Neuronal stem cell (in vitro differentiated cells): ENCODE measurements around the gene LXN. TPM values are rescaled to one million over a fixed set of nuclear protein-coding genes. Genes with fewer than 3 reads are reported as not detected.

Experiments used
- DNase-seq: peaks from one replicate; pipeline ENCODE4 v3.0.0-alpha.2; 2013; ENCODE audit warnings: low spot score
- H2AFZ ChIP-seq: one replicate; pipeline ENCODE4 v1.6.1; 2013; ENCODE audit warnings: mild to moderate bottlenecking, low read length, inconsistent platforms
- H2AK5ac ChIP-seq: 2 replicates; pipeline ENCODE4 v1.6.1; 2013; ENCODE audit warnings: low read depth, mild to moderate bottlenecking, inconsistent platforms, low read length, moderate library complexity, mixed read lengths
- H2BK120ac ChIP-seq: 2 replicates; pipeline ENCODE4 v1.6.1; 2013; ENCODE audit warnings: low read depth, mild to moderate bottlenecking, inconsistent platforms, low read length, moderate library complexity, mixed read lengths
- H2BK12ac ChIP-seq: one replicate; pipeline ENCODE4 v1.6.1; 2013; ENCODE audit warnings: low read length, inconsistent platforms
- H2BK15ac ChIP-seq: 2 replicates; pipeline ENCODE4 v1.6.1; 2013; ENCODE audit warnings: mild to moderate bottlenecking, low read length, inconsistent platforms, mixed read lengths
- H2BK5ac ChIP-seq: one replicate; pipeline ENCODE4 v1.6.1; 2013; ENCODE audit warnings: inconsistent platforms, mild to moderate bottlenecking, low read length, moderate library complexity
- H3K14ac ChIP-seq: one replicate; pipeline ENCODE4 v1.6.1; 2013; ENCODE audit warnings: low read length, inconsistent platforms
- H3K18ac ChIP-seq: 2 replicates; pipeline ENCODE4 v1.6.1; 2013; ENCODE audit warnings: low read length, inconsistent platforms
- H3K23ac ChIP-seq: 2 replicates; pipeline ENCODE4 v1.6.1; 2013; ENCODE audit warnings: low read depth, mild to moderate bottlenecking, mixed read lengths, low read length, inconsistent platforms; ENCODE audit not compliant: poor library complexity
- H3K27ac ChIP-seq: replicated peaks from 3 replicates; pipeline ENCODE4 v1.5.1; 2013; ENCODE audit warnings: low read length, inconsistent platforms
- H3K27me3 ChIP-seq, 3 experiments: 2 replicates each; pipeline ENCODE4 v1.6.1; 2013; ENCODE audit warnings: low read length in 3 of 3, mild to moderate bottlenecking in 2 of 3, inconsistent platforms in 1 of 3, low read depth in 1 of 3, mixed read lengths in 1 of 3, moderate library complexity in 1 of 3; ENCODE audit not compliant: control insufficient read depth in 3 of 3, insufficient read depth in 3 of 3
- H3K36me3 ChIP-seq, 2 donors: replicated peaks in 1 of 2; 2 replicates each; pipeline ENCODE4 v1.6.1; 2013; ENCODE audit warnings: low read length in 2 of 2; ENCODE audit not compliant: control insufficient read depth in 2 of 2, insufficient read depth in 2 of 2
- H3K4ac ChIP-seq: 2 replicates; pipeline ENCODE4 v1.6.1; 2013; ENCODE audit warnings: inconsistent platforms, mild to moderate bottlenecking, low read length, moderate library complexity
- H3K4me1 ChIP-seq, 2 donors: 1 replicate in 1 of 2; 2 replicates in 1 of 2; pipeline ENCODE4 v1.6.1; 2013; ENCODE audit warnings: low read length in 2 of 2, low read depth in 1 of 2; ENCODE audit not compliant: control insufficient read depth in 2 of 2, insufficient read depth in 1 of 2
- H3K4me2 ChIP-seq: one replicate; pipeline ENCODE4 v1.6.1; 2013; ENCODE audit warnings: mild to moderate bottlenecking, low read length, inconsistent platforms; ENCODE audit not compliant: insufficient read depth, poor library complexity, severe bottlenecking
- H3K4me3 ChIP-seq, 2 donors: 2 replicates each; pipeline ENCODE4 v1.5.1; 2013; ENCODE audit warnings: low read length in 2 of 2, mild to moderate bottlenecking in 2 of 2, inconsistent platforms in 1 of 2, moderate library complexity in 1 of 2
- H3K79me1 ChIP-seq: one replicate; pipeline ENCODE4 v1.6.1; 2013; ENCODE audit warnings: low read depth, mild to moderate bottlenecking, inconsistent platforms, low read length, moderate library complexity
- H3K9ac ChIP-seq: one replicate; pipeline ENCODE4 v1.6.1; 2013; ENCODE audit warnings: mild to moderate bottlenecking, low read depth, low read length, inconsistent platforms; ENCODE audit not compliant: poor library complexity
- H3K9me3 ChIP-seq, 2 donors: replicated peaks in 1 of 2; 2 replicates each; pipeline versions ENCODE3 to v1.6.1; 2013; ENCODE audit warnings: low read length in 2 of 2, mild to moderate bottlenecking in 2 of 2, inconsistent platforms in 1 of 2, low read depth in 1 of 2, mixed read lengths in 1 of 2, moderate library complexity in 1 of 2; ENCODE audit not compliant: control insufficient read depth in 2 of 2, insufficient read depth in 1 of 2
- H4K8ac ChIP-seq: one replicate; pipeline ENCODE4 v1.6.1; 2013; ENCODE audit warnings: low read depth, mild to moderate bottlenecking, inconsistent platforms, low read length, moderate library complexity
- H4K91ac ChIP-seq: one replicate; pipeline ENCODE4 v1.6.1; 2013; ENCODE audit warnings: low read length, low read depth, mild to moderate bottlenecking, inconsistent platforms; ENCODE audit not compliant: poor library complexity
- WGBS, 2 donors: extraction: QIAGEN DNeasy Blood & Tissue Kit; methylation state at CpG; one replicate each; pipeline ENCODE4 v1.1.7; 2013; ENCODE audit warnings: missing lambda C conversion rate in 2 of 2, mixed read lengths in 1 of 2; ENCODE audit not compliant: insufficient read length in 2 of 2, insufficient replicate concordance in 1 of 2; ENCODE audit errors: extremely low coverage in 2 of 2; 5-methylcytosine and 5-hydroxymethylcytosine counted together
- polyA plus RNA-seq, 2 experiments: library from polyadenylated mRNA; stranded (reverse); fragments of 200-250 nt; gene quantifications; one replicate each; pipeline ENCODE4 v1.2.3, GENCODE V29; 2013

LXN gene, protein sequence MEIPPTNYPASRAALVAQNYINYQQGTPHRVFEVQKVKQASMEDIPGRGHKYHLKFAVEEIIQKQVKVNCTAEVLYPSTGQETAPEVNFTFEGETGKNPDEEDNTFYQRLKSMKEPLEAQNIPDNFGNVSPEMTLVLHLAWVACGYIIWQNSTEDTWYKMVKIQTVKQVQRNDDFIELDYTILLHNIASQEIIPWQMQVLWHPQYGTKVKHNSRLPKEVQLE
- polyA plus RNA-seq (2013, experiment 1 of 2): 8.8 TPM
- polyA plus RNA-seq (2013, experiment 2 of 2): 9.7 TPM

GRCh38 chr3:158672215-158673176, at the start of gene LXN:
Gene LXN (minus strand): TSS chr3:158672648. CDS start chr3:158672478, 170 bp downstream.
- Histone ChIP-seq H3K23ac (peak within 1 kb of the TSS; percentile 52), H3K4me1 (peaks cover 0 to 2% of the 10 kb centered on the region in 2 donors), H3K4ac (no peak within 1 kb of the TSS), H2AK5ac (no peak within 1 kb of the TSS), H3K79me1 (no peaks in the 10 kb centered on the region), H3K9me3 (no peaks in the 10 kb centered on the region), H3K27ac (peak within 1 kb of the TSS; percentile 37), H2AFZ (peak within 1 kb of the TSS; percentile 66), H4K8ac (no peak within 1 kb of the TSS), H3K14ac (no peak within 1 kb of the TSS), H2BK12ac (no peak within 1 kb of the TSS), H2BK15ac (no peak within 1 kb of the TSS), H2BK5ac (peak within 1 kb of the TSS; percentile 27), H3K9ac (peak within 1 kb of the TSS; percentile 84), H3K4me3 (peak within 1 kb of the TSS; percentile 45 to 79), H3K4me2 (peak within 1 kb of the TSS; percentile 65), H2BK120ac (no peak within 1 kb of the TSS), H3K18ac (peak within 1 kb of the TSS; percentile 76), H4K91ac (no peak within 1 kb of the TSS), H3K36me3 (peaks cover 3 to 47% of the 10 kb centered on the region in 2 donors), H3K27me3 (no peaks in the 10 kb centered on the region)
- WGBS, 2 donors: no CpG with 5 or more reads among the region's 30 CpGs
- DNase-seq: peak; percentile 61

GRCh38 chr3:158722108-158722507, 49.7 kb upstream of the LXN start:
- Histone ChIP-seq H2BK12ac (no peak overlapping the region), H3K4me2 (no peak overlapping the region)
- no CpG with 5 or more reads among the region's 1 CpG for WGBS, 2 donors

GRCh38 chr3:158718490-158719170, 46.2 kb upstream of the LXN start:
- H2AK5ac ChIP-seq: no peak overlapping the region
- WGBS, 2 donors: no CpG with 5 or more reads among the region's 5 CpGs
- H3K14ac ChIP-seq: no peak overlapping the region
- no peak overlapping the region for H3K27ac ChIP-seq
- H3K4ac ChIP-seq: no peak overlapping the region
- H3K9ac ChIP-seq: no peak overlapping the region
- H3K79me1 ChIP-seq: no peaks in the 10 kb centered on the region
- no peak for DNase-seq
- no peak overlapping the region for H2BK120ac ChIP-seq
- no peak overlapping the region for H3K18ac ChIP-seq
- no peaks in the 10 kb centered on the region for H3K4me1 ChIP-seq
- no peak overlapping the region for H2BK15ac ChIP-seq
- no peak overlapping the region for H2BK12ac ChIP-seq
- H3K4me2 ChIP-seq: no peak overlapping the region
- H3K9me3 ChIP-seq: no peaks in the 10 kb centered on the region
- no peak overlapping the region for H4K91ac ChIP-seq
- H2AFZ ChIP-seq: no peak overlapping the region
- H3K23ac ChIP-seq: no peak overlapping the region
- H3K4me3 ChIP-seq: no peak overlapping the region
- no peak overlapping the region for H2BK5ac ChIP-seq
- no peak overlapping the region for H4K8ac ChIP-seq
- H3K36me3 ChIP-seq: peaks cover 0 to 9% of the 10 kb centered on the region in 2 donors
- peaks cover 0 to 2% (median 0%) of the 10 kb centered on the region in 3 experiments for H3K27me3 ChIP-seq

More at GRCh38 chr3:158722108-158722507, 49.7 kb upstream of the LXN start:
- H4K91ac ChIP-seq: no peak overlapping the region
- no peak overlapping the region for H3K4me3 ChIP-seq
- no peak overlapping the region for H3K18ac ChIP-seq
- no peak overlapping the region for H2AK5ac ChIP-seq
- H2AFZ ChIP-seq: no peak overlapping the region
- H3K23ac ChIP-seq: no peak overlapping the region
- no peak overlapping the region for H3K4ac ChIP-seq
- no peak overlapping the region for H4K8ac ChIP-seq
- H3K27me3 ChIP-seq: peaks cover 0 to 2% (median 0%) of the 10 kb centered on the region in 3 experiments
- no peak overlapping the region for H2BK120ac ChIP-seq
- H3K79me1 ChIP-seq: no peaks in the 10 kb centered on the region
- no peak overlapping the region for H2BK15ac ChIP-seq
- no peak overlapping the region for H2BK5ac ChIP-seq
- no peaks in the 10 kb centered on the region for H3K9me3 ChIP-seq
- H3K9ac ChIP-seq: no peak overlapping the region
- peaks cover 0 to 9% of the 10 kb centered on the region in 2 donors for H3K36me3 ChIP-seq
- no peak overlapping the region for H3K14ac ChIP-seq
- H3K4me1 ChIP-seq: no peaks in the 10 kb centered on the region
- no peak for DNase-seq
- H3K27ac ChIP-seq: no peak overlapping the region
